Hindlimb muscle (tissue), 1 donor: ENCODE data around the gene ATP6V0D1. TPM values are rescaled to one million over a fixed set of nuclear protein-coding genes. Genes with fewer than 3 reads are reported as not detected.
A peak's percentile ranks its signal among the peaks of the same experiment; 100 is the strongest.
"Not testable (repeated sequence)": the region's sequence is repeated elsewhere in the genome, so short reads cannot be mapped to it uniquely, and the experiment has no call there.

Source experiments
- DNase-seq: peaks from one replicate; pipeline ENCODE4 v3.0.0-alpha.2; 2013
- polyA plus RNA-seq: library from polyadenylated mRNA; unstranded; fragments of 120-200 nt; gene quantifications from one replicate; pipeline ENCODE4 v1.2.1, GENCODE V29; 2013; ENCODE audit not compliant: insufficient read length

Gene ATP6V0D1
- polyA plus RNA-seq, 1 donor = 71.6 TPM

- DNase-seq = no peak
Measured at GRCh38 chr16:67504031-67505021, 23.4 kb upstream of the ATP6V0D1 start.

DNA sequence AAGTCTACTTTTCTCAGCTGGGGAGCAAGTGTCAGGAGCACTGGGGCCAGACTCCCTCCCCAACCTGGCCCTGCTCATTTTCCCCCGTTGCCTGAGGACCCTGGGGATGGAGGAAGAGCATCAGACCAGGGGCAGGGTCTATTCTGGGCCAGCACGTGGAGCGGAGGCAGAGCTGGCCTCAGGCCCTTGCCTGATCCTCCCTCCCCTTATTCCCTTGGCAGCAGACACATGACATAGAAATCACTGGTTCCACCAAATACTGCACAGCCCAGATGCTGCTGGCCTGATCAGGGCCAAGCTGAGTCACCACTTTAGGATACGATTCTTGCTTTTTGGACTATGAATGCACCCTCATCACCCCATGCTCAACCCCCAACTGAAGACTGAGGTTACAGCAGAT, 18.1 kb upstream of the ATP6V0D1 start:
- peak; percentile 56 for DNase-seq

DNA sequence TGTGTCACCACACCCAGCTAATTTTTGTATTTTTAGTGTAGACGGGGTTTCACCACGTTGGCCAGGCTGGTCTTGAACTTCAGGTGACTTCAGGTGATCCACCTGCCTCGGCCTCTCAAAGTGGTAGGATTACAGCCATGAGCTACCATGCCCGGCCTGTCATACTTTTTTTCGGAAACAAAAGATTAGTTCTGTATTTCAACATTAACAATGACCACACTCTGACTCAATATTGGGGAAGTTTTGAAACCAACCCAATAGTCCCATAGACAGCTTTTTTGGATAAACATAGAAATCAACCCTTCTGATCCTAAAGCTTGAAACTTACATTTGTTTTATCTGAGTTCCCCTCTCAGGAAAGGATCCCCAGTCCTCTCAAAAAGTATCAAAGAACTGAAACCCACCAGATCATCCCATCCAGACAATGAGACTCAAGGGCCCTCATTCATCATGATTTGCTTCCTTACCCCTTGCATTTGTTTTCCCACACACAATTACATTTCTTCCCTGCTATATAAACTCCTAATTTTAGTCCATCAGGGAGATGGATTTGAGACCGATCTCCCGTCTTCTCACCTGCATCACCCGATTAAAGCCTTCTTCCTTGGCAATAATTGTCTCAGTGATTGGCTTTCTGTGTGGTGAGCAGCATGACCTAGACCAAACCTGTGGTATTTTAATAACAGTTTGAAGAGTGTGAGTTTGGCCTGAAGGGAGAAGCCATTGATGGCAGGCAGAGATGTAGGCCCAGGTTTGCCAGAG, 9.6 kb upstream of the ATP6V0D1 start:
- DNase-seq = no peak

GRCh38 chr16:67489401-67490083, 8.6 kb upstream of the ATP6V0D1 start:
- DNase-seq = no peak

DNA sequence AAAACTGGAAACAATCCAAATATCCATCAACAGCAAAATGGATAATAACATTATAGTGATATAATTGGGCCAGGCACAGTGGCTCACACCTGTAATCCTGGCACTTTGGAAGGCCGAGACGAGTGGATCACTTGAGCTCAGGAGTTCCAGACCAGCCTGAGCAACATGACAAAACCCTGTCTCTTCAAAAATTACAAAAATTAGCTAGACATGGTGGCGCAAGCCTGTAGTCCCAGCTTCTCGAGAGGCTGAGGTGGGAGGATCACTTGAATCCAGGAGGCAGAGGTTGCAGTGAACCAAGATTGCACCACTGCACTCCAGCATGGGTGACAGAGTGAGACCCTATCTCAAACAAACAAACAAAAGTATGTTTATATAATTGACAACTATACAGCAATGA, 6.6 kb upstream of the ATP6V0D1 start:
- DNase-seq = not testable (repeated sequence)

DNA sequence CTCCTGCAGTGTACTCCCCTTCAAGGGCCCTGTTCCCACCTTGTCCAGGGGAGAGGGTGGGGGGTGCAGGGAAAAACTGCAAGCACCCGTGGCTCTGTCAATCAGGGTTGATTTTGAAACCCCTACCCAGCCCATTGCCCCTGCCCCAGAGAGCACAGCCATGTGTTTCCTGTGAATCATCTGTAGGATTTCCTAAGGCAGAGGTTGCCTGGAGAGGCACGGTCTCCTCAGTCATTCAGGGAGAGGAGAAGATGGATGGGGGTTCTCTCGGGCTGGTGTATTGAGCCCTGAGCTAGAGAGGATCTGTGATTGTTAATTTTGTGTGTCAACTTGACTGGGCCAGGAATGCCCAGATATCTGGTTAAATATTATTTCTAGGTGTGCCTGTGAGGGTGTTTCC, 5.8 kb upstream of the ATP6V0D1 start:
- no peak for DNase-seq

DNA sequence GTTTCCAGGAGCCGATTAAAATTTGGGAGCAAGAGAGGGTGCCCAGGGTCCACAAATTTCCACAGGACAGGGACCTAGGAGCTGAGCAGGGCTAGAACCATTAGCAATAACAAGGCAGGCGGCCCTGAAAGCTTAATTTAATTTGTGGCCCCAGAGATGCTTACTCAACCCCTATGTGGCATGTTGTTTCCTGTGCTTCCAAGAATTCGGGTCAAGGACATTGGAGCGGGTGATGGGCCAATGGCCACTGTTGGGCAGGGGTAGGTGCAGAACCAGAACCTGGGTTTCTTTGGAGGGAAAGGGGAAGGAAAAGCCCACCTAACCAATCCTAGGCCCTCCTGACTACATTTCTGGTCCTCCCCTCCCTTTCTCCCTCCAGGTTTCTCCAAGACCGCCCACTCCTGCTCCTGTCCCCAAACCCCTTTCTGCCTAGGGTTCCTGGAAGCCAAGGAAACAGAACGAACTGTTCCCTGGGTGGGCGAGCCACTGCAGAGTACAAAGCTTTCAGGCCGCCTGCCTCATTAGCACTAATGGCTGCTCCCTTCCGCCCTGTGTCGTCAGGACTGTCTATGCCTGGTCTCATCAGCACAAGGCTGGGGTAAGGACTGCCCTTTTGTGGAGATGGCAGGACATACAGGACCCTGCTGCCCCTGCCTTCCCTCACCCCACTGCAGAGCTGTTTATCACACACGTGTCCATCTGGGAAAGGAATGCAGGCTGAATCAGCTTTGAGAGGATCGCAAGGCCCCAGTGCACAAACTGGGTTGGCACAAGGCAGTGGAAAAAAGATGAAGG, 3.0 kb upstream of the ATP6V0D1 start:
- DNase-seq = no peak

- no peak for DNase-seq
Measured at GRCh38 chr16:67483150-67483549, 2.2 kb upstream of the ATP6V0D1 start, which contains the start of gene AGRP. TSS of gene AGRP (minus strand) at chr16:67483547. CDS start at chr16:67483398, 149 bp downstream.

DNA sequence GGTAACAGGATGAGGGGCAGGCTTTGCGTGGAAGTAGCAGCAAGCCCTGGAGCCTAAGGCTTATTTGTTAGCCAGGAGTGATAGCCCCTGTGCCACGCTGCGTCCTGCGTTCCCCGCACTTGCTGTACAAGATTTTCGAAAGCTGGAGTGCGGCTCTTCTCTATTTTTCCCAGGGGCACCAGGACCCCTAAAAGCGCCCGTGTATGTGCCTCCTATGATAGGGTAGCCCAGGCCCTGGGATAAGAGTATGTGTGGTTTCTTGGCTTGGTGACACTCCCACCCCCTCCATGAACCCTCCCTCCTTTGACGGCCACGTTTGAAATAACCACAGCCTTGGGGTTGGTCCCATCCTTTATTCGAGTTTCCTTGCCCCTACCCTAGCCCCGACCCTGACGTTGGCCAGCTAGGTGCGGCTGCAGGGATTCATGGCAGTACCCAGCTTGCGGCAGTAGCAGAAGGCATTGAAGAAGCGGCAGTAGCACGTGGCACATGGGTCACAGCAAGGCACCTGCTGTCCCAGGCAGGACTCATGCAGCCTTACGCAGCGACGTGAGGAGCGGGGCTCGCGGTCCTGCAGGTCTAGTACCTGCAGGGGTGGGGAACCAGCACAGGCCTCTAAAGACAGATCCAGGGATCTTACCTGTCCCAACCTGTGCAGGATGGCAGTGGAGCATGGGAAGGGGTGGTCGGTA, 1.4 kb upstream of the ATP6V0D1 start:
- DNase-seq = no peak

DNA sequence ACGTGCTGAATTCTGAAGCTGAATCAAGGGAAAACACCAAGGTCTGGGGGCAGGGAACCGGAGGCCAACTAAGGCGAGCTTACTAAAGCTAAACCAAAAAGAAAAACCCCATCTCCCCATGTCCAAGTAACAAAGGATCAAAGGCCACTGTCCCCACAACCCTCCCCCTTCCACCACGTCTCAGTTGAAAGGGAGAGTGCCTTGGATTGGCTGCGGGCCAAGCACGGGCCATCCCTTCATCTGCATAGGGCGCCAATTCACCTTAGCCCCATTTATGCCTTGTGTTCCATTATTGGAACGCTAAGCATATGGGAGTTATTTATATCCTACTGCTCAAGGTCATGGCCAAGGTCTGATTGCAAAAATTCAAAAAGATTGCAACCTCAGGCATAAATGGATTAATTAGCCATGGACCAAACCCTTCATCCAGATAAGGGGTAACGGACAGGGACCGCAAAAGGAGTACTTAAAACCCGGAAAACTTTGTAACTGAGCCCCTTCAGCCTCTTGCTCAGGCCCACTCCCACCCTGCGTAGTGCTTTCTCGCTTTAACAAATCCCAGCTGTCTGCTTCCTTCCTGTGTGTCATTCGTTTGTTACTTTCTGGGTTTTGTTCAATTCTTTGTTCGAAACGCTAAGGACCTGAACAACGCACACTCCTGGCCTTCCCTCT, 740 bp upstream of the ATP6V0D1 start:
- no peak for DNase-seq

GRCh38 chr16:67477960-67478554, 2.9 kb downstream of the ATP6V0D1 start:
- no peak for DNase-seq

- no peak for DNase-seq
Measured at GRCh38 chr16:67474551-67475455, 6.2 kb downstream of the ATP6V0D1 start.

DNA sequence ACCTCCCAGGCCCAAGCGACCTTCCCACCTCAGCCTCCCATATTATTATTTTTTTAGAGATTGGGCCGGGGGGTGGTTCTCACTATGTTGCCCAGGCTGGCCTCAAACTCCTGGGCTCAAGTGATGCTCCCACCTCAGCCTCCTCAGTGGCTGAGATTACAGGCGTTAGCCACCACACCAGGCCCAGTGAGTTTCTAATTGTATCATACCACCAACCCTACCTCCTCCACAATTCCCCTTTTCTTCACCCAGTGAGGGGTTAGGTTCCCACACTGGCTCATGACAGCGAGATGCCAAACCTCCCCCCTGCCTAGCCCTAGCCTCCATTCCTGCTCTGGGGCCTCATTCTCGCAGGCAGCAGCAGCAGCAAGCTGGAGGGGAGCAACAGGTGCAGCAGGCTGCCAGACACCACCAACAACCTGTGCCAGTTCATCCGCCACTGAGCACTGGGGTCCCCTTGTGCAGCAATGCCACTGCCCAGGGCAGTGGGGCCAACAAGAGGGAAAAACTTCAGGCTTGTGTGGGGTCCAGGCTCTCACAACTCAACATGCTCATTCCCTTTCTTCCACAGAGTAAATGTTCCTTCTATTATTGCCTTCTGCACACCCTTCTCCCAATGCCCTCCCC, 9.1 kb downstream of the ATP6V0D1 start:
- DNase-seq = no peak

GRCh38 chr16:67470359-67470758, 10.6 kb downstream of the ATP6V0D1 start:
- DNase-seq = peak; percentile 69

DNA sequence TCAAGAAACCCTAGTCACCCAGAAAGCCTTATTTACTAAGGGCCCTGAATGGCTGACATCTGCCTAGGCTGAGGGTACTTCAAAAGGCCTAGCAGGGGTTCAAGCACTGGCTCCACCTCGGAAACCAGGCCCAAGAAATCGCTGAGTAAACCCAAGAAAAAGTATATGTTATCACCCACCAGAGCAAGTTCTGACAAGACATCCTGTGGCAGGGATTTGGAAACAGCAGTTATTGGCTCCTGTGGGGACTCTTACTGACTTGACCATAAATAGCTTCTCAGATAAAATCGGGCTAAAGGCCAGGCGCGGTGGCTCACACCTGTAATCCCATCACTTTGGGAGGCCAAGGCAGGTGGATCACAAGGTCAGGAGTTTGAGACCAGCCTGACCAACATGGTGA, 12.2 kb downstream of the ATP6V0D1 start:
- DNase-seq = no peak

GRCh38 chr16:67466581-67466980, 14.4 kb downstream of the ATP6V0D1 start:
- DNase-seq = no peak

DNA sequence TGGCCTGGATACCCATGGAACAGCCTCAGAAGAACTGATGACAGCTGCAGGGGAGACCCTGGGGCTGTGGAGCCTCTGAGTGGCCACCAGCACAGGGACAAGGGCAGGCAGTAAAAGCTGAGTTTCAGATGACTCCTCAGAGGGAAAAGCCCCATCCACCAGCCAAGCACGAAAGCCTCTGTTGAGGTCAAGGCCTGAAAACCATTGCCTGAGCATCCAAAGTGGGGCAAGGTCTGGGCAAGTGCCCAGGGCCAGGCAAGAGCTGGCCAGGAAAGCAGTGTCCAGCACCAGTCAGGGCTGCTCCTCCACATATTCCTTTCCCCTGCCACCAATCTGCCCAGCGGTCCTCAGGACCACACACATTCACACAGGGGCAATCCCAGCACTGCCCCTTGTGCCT, 16.4 kb downstream of the ATP6V0D1 start:
- DNase-seq = no peak

GRCh38 chr16:67463691-67464090, 17.3 kb downstream of the ATP6V0D1 start:
- no peak for DNase-seq

DNA sequence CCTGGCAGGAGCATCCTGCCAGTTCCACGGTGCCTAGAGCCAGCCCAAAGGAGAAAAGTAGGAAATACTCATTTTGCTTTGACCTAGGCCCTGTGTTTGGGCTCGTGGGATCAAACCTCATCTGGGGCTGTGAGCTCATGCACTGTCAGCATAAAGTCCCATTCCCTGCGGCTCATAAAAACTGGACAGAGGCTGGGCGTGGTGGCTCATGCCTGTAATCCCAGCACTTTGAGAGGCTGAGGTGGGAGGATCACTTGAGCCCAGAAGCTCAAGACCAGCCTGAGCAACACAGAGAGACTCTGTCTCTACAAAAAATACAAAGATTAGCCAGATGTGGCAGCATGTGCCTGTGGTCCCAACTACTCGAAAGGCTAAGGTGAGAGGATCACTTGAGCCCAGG, 17.9 kb downstream of the ATP6V0D1 start:
- DNase-seq = no peak
